K562 (cell line): Measurements from ENCODE around the gene GNAT2. TPM values are rescaled to one million over a fixed set of nuclear protein-coding genes. Genes with fewer than 3 reads are reported as not detected.
A peak's percentile ranks its signal among the peaks of the same experiment; 100 is the strongest.

ENCODE experiments used
- ATAC-seq: fragments of 200-7000 bp; cut with Tn5 transposase; 3 replicates; pipeline ENCODE4 v1.9.1; 2020; ENCODE audit warnings: moderate library complexity
- BruUV-seq: library from RNA; stranded (reverse); fragments of 400-500 nt; replicated peaks from 2 replicates; lab custom pipeline; 2021; lab: Mats Ljungman, UMichigan
- CTCF ChIA-PET: fragments of 300-600 bp; formaldehyde crosslinking; extraction: SDS; loops from one replicate; lab custom pipeline; 2021; ENCODE audit warnings: low intra/inter-chr PET ratio; lab: Yijun Ruan, JAX
- POLR2A ChIA-PET: fragments of 300-600, 350-650 bp; sonication (Branson Sonifier 250); formaldehyde crosslinking; extraction: SDS; loops from one replicate; lab custom pipeline; 2021; ENCODE audit warnings: antibody characterized with exemption, inconsistent platforms; lab: Yijun Ruan, JAX
- DNase-seq, 4 experiments: peaks; one replicate each; pipeline versions ENCODE4 v3.0.0 to v3.0.0-alpha.2; 2011 to 2018; ENCODE audit warnings: low spot score in 3 of 4, mixed read lengths in 3 of 4; ENCODE audit errors: extremely low read depth in 1 of 4
- FAIRE-seq: peaks from 2 replicates; lab custom pipeline; 2011; peaks lifted over from hg19 to GRCh38; lab: Jason Lieb, UNC
- H2AFZ ChIP-seq: 2 replicates; pipeline ENCODE4 v1.6.0; 2011; ENCODE audit warnings: low read depth, low read length, control low read depth, inconsistent platforms
- H3K27ac ChIP-seq: fragments of 200-600 bp; 3 replicates; pipeline ENCODE4 v1.8.0; 2011; ENCODE audit warnings: low read depth, mild to moderate bottlenecking, control low read depth, inconsistent platforms, low read length, moderate library complexity, mixed read lengths; ENCODE audit errors: extremely low read depth
- H3K27me3 ChIP-seq, 2 experiments: fragments of 300-600 bp in 1 of 2; 2 replicates in 1 of 2; 3 replicates in 1 of 2; pipeline versions ENCODE4 v1.6.0 to v1.8.0; 2011; ENCODE audit warnings: inconsistent platforms in 2 of 2, low read length in 2 of 2, mild to moderate bottlenecking in 1 of 2, mixed read lengths in 1 of 2, moderate library complexity in 1 of 2; ENCODE audit not compliant: control insufficient read depth in 2 of 2, insufficient read depth in 2 of 2
- H3K36me3 ChIP-seq: fragments of 300-600 bp; 3 replicates; pipeline ENCODE4 v1.8.0; 2011; ENCODE audit warnings: mild to moderate bottlenecking, low read length, inconsistent platforms; ENCODE audit not compliant: control insufficient read depth, insufficient read depth
- H3K4me1 ChIP-seq, 2 experiments: fragments of 200-600 bp in 1 of 2; replicated peaks in 1 of 2; 2 replicates in 1 of 2; 3 replicates in 1 of 2; pipeline versions ENCODE4 v1.5.1 to v1.8.0; 2011; ENCODE audit warnings: inconsistent platforms in 2 of 2, low read length in 2 of 2, mild to moderate bottlenecking in 1 of 2, mixed read lengths in 1 of 2, moderate library complexity in 1 of 2; ENCODE audit not compliant: control insufficient read depth in 2 of 2, insufficient read depth in 2 of 2
- H3K4me2 ChIP-seq: 2 replicates; pipeline ENCODE4 v1.6.1; 2011; ENCODE audit warnings: low read length, control low read depth, inconsistent platforms, mixed read lengths; ENCODE audit not compliant: insufficient read depth
- H3K4me3 ChIP-seq: fragments of 200-600 bp; sonication (generic), shearing (Covaris generic); 2 replicates; pipeline ENCODE4 v1.5.1; 2016; ENCODE audit warnings: control low read depth, inconsistent platforms
- H3K79me2 ChIP-seq: fragments of 200-600 bp; 3 replicates; pipeline ENCODE4 v1.8.0; 2011; ENCODE audit warnings: low read length, inconsistent platforms; ENCODE audit not compliant: control insufficient read depth, insufficient read depth
- H3K9ac ChIP-seq, 2 experiments: 2 replicates each; pipeline versions ENCODE4 v1.6.0 to v1.6.1; 2011; ENCODE audit warnings: low read depth in 2 of 2, low read length in 2 of 2, control low read depth in 1 of 2, inconsistent platforms in 1 of 2, mild to moderate bottlenecking in 1 of 2, mixed read lengths in 1 of 2; ENCODE audit not compliant: insufficient read depth in 1 of 2
- H3K9me1 ChIP-seq: one replicate; pipeline ENCODE4 v1.6.0; 2011; ENCODE audit warnings: inconsistent platforms, mild to moderate bottlenecking, low read length, moderate library complexity; ENCODE audit not compliant: control insufficient read depth, insufficient read depth
- H3K9me3 ChIP-seq: replicated peaks from 2 replicates; pipeline ENCODE4 v1.5.1; 2011; ENCODE audit warnings: low read depth, low read length, inconsistent platforms; ENCODE audit not compliant: control insufficient read depth, insufficient read depth
- H4K20me1 ChIP-seq: replicated peaks from 2 replicates; pipeline ENCODE4 v1.6.1; 2011; ENCODE audit warnings: low read length, inconsistent platforms, mixed read lengths; ENCODE audit not compliant: control insufficient read depth, insufficient read depth
- NFIC ChIP-seq: fragments of 450-650 bp; IDR thresholded peaks from 2 replicates; pipeline ENCODE4 v1.6.1; 2017; ENCODE audit warnings: mild to moderate bottlenecking, inconsistent platforms
- RBM14 ChIP-seq: fragments of 200-400 bp; formaldehyde crosslinking; IDR thresholded peaks from 2 replicates; pipeline ENCODE4 v1.6.1; 2018; ENCODE audit warnings: low read depth, mild to moderate bottlenecking, low read length, moderate library complexity, borderline replicate concordance; ENCODE audit not compliant: insufficient read depth
- TAL1 ChIP-seq: fragments of 450-650 bp; IDR thresholded peaks from 2 replicates; pipeline ENCODE4 v1.6.1; 2016; ENCODE audit warnings: mild to moderate bottlenecking
- whole genome bisulfite sequencing: fragments of 100-300 bp; shearing (Covaris generic); methylation state at CpG from one replicate; pipeline ENCODE4 v1.1.6; 2016; ENCODE audit warnings: low coverage, mixed read lengths; ENCODE audit not compliant: insufficient coverage; ENCODE audit errors: missing lambda C conversion rate; 5-methylcytosine and 5-hydroxymethylcytosine counted together
- in situ Hi-C: fragments of 300-500 bp; cut with MboI; formaldehyde crosslinking; loops from 4 replicates; pipeline ENCODE4 v1.15.0; 2018; ENCODE audit warnings: inconsistent platforms, mixed read lengths
- intact Hi-C: fragments of 100-400 bp; cut with micrococcal nuclease; formaldehyde crosslinking; loops from 2 replicates; pipeline ENCODE4 v1.14.2; 2022
- polyA plus RNA-seq, 8 experiments: library from polyadenylated mRNA; depleted of rRNA in 4 of 8; stranded (reverse) in 5 of 8; unstranded in 3 of 8; fragments of >200 nt; fragmentation: Nextera tagmentation in 2 of 8; fragmentation: Illumina TruSeq in 1 of 8; extraction: Ambion mirVana in 2 of 8; extraction: Trizol in 1 of 8; gene quantifications; 2 replicates each; pipeline versions ENCODE4 v1.2.1 to v1.2.3, GENCODE V29; 2011 to 2014; ENCODE audit warnings: inconsistent platforms in 1 of 8, missing spikeins in 1 of 8
- total RNA-seq, 7 experiments: library from RNA; depleted of rRNA in 6 of 7; stranded (reverse); fragments of >200 nt in 6 of 7; fragmentation: Illumina TruSeq in 2 of 7; extraction: Trizol in 2 of 7; gene quantifications; 2 replicates each; pipeline versions ENCODE4 v1.2.1 to v1.2.3, GENCODE V29; 2011 to 2021; ENCODE audit warnings: low replicate concordance in 1 of 7
- TF ChIP-seq, protein P1 (sequence below), 2 experiments: fragments of 450-650 bp; IDR thresholded peaks; 2 replicates each; pipeline ENCODE4 v1.6.1; 2016

GNAT2 gene
- total and polyA plus RNA-seq, 9 of the 15 experiments (the other 6 are each of a cell fraction or from before 2014, with no cell fraction given), result 0.06 to 0.52 (median 0.24) TPM; not detected in 1

DNA sequence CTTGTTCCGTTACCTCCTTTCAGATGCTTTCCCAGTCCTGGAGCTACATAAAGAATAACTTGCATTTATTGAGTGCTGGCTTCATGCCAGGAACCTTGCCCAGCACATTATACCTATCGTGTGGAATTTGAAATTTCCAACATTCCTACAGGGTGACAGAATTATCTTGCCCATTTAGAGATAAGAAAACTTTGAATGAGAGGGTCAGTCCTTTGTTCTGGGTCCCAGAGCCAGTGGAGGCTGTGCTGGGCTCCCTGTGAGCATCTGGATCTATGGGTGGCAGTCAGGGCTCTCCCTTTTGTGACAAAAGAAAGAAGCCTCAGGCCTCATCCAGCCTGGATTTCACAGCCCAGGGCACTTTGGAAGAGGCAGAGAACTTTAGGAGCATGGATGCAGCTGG, 39.7 kb upstream of the GNAT2 start:
- POLR2A ChIA-PET, result interaction anchor here (0.9 to 1.6 kb wide), 3 partner anchors 9 to 18 kb away, joined by 3 to 4 read pairs (median 3); partner anchors contain the start of gene GSTM2
- H3K79me2 ChIP-seq, result 0 out of 3 replicates have a peak, but pooled peaks cover 2% of the 10 kb centered on the region
- no peak for FAIRE-seq
- no peak overlapping the region for H3K9ac ChIP-seq
- TF ChIP-seq NFIC, result peak; percentile 87
- no peak for TF ChIP-seq TAL1
- TF ChIP-seq, protein P1, sequence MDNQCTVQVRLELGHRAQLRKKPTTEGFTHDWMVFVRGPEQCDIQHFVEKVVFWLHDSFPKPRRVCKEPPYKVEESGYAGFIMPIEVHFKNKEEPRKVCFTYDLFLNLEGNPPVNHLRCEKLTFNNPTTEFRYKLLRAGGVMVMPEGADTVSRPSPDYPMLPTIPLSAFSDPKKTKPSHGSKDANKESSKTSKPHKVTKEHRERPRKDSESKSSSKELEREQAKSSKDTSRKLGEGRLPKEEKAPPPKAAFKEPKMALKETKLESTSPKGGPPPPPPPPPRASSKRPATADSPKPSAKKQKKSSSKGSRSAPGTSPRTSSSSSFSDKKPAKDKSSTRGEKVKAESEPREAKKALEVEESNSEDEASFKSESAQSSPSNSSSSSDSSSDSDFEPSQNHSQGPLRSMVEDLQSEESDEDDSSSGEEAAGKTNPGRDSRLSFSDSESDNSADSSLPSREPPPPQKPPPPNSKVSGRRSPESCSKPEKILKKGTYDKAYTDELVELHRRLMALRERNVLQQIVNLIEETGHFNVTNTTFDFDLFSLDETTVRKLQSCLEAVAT (IDR thresholded peaks at IDR 0.05), result no peak
- no peak for TF ChIP-seq RBM14
- TF ChIP-seq, all 486 proteins: peak for 1
- H3K27ac ChIP-seq, result no peak overlapping the region
- BruUV-seq, result no TSS peak
- H4K20me1 ChIP-seq, result no peaks in the 10 kb centered on the region
- DNase-seq, result no peak
- WGBS, result 85% methylated on average over 2 of the region's 2 CpGs
- intact Hi-C loops (no loop called here), in situ Hi-C loops (no loop called here)
- no peak overlapping the region for H3K4me2 ChIP-seq
- H3K9me3 ChIP-seq, result no peaks in the 10 kb centered on the region
- peaks cover 14% of the 10 kb centered on the region; the same call in 2 of the 3 replicates for H3K36me3 ChIP-seq
- H3K27me3 ChIP-seq, result no peaks in the 10 kb centered on the region
- no peak overlapping the region for H2AFZ ChIP-seq
- no peak overlapping the region for H3K4me3 ChIP-seq
- no peaks in the 10 kb centered on the region for H3K9me1 ChIP-seq
- ATAC-seq, result no peak
- peaks cover 0 to 24% of the 10 kb centered on the region in 2 experiments; a peak in 4 of 5 replicates for H3K4me1 ChIP-seq
- CTCF ChIA-PET, result no interaction called here
